CD14-positive monocyte (primary cell): Measurements from ENCODE around the gene CPN1. TPM values are rescaled to one million over a fixed set of nuclear protein-coding genes. Genes with fewer than 3 reads are reported as not detected.

Experiments
- DNase-seq, 3 donors: peaks; one replicate each; pipeline ENCODE4 v3.0.0-alpha.2; 2011 to 2022
- H2AFZ ChIP-seq: 2 replicates; pipeline ENCODE4 v1.6.0; 2012; ENCODE audit warnings: mild to moderate bottlenecking, low read depth, low read length, inconsistent platforms; ENCODE audit not compliant: insufficient read depth, poor library complexity, severe bottlenecking
- H3K27ac ChIP-seq, 2 donors: 1 replicate in 1 of 2; 2 replicates in 1 of 2; pipeline ENCODE4 v1.5.1; 2012 to 2013; ENCODE audit warnings: low read length in 2 of 2, control low read depth in 1 of 2, inconsistent platforms in 1 of 2, low read depth in 1 of 2, mild to moderate bottlenecking in 1 of 2
- H3K27me3 ChIP-seq, 2 donors: one replicate each; pipeline versions ENCODE4 v1.6.0 to v1.6.1; 2011 to 2013; ENCODE audit warnings: low read length in 2 of 2; ENCODE audit not compliant: control insufficient read depth in 2 of 2, insufficient read depth in 2 of 2
- H3K36me3 ChIP-seq, 2 donors: replicated peaks in 1 of 2; 1 replicate in 1 of 2; 2 replicates in 1 of 2; pipeline versions ENCODE4 v1.5.1 to v1.6.1; 2012 to 2013; ENCODE audit warnings: low read length in 2 of 2, control low read depth in 1 of 2, inconsistent platforms in 1 of 2, mild to moderate bottlenecking in 1 of 2; ENCODE audit not compliant: insufficient read depth in 2 of 2, control insufficient read depth in 1 of 2
- H3K4me1 ChIP-seq, 2 donors: 1 replicate in 1 of 2; 2 replicates in 1 of 2; pipeline versions ENCODE4 v1.5.1 to v1.6.1; 2012 to 2013; ENCODE audit warnings: low read length in 2 of 2, control low read depth in 1 of 2, inconsistent platforms in 1 of 2, mild to moderate bottlenecking in 1 of 2, moderate library complexity in 1 of 2; ENCODE audit not compliant: insufficient read depth in 2 of 2, control insufficient read depth in 1 of 2
- H3K4me2 ChIP-seq: replicated peaks from 2 replicates; pipeline ENCODE3; 2012; ENCODE audit warnings: low read length, moderate library complexity, mild to moderate bottlenecking; ENCODE audit not compliant: poor library complexity, severe bottlenecking; ENCODE audit errors: extremely low read depth
- H3K4me3 ChIP-seq, 3 experiments: fragments of 200-600 bp in 1 of 3; sonication (generic) in 1 of 3; replicated peaks in 1 of 3; 1 replicate in 2 of 3; 2 replicates in 1 of 3; pipeline ENCODE4 v1.5.1; 2011 to 2013; ENCODE audit warnings: low read length in 3 of 3, mild to moderate bottlenecking in 3 of 3, control low read depth in 2 of 3, low read depth in 2 of 3, inconsistent platforms in 1 of 3, moderate library complexity in 1 of 3
- H3K79me2 ChIP-seq: 2 replicates; pipeline ENCODE4 v1.6.0; 2012; ENCODE audit warnings: mild to moderate bottlenecking, control low read depth, inconsistent platforms, low read length, moderate library complexity; ENCODE audit not compliant: insufficient read depth
- H3K9ac ChIP-seq: 2 replicates; pipeline ENCODE4 v1.6.0; 2017; ENCODE audit warnings: low read length, mild to moderate bottlenecking; ENCODE audit not compliant: insufficient read depth, poor library complexity, severe bottlenecking
- H3K9me3 ChIP-seq, 2 donors: replicated peaks in 1 of 2; 1 replicate in 1 of 2; 2 replicates in 1 of 2; pipeline versions ENCODE4 v1.5.1 to v1.6.1; 2012 to 2013; ENCODE audit warnings: low read length in 2 of 2, control low read depth in 1 of 2; ENCODE audit not compliant: control insufficient read depth in 1 of 2, insufficient read depth in 1 of 2
- H4K20me1 ChIP-seq: 2 replicates; pipeline ENCODE4 v1.6.0; 2012; ENCODE audit warnings: mild to moderate bottlenecking, low read length, control low read depth, moderate library complexity; ENCODE audit not compliant: insufficient read depth
- H3K27ac Mint-ChIP-seq, 7 donors: one replicate each; pipeline ENCODE4 v1.8.0; 2020; ENCODE audit warnings: mild to moderate bottlenecking in 7 of 7, mixed read lengths in 7 of 7, moderate library complexity in 6 of 7, inconsistent platforms in 2 of 7
- H3K27me3 Mint-ChIP-seq, 3 donors: one replicate each; pipeline ENCODE4 v1.8.0; 2021 to 2022; ENCODE audit warnings: low read depth in 3 of 3, mild to moderate bottlenecking in 3 of 3, mixed read lengths in 3 of 3, moderate library complexity in 3 of 3, inconsistent platforms in 1 of 3
- H3K36me3 Mint-ChIP-seq, 2 donors: one replicate each; pipeline ENCODE4 v1.8.0; 2020; ENCODE audit warnings: mixed read lengths in 2 of 2, inconsistent platforms in 1 of 2, mild to moderate bottlenecking in 1 of 2
- H3K4me1 Mint-ChIP-seq: one replicate; pipeline ENCODE4 v1.8.0; 2020; ENCODE audit warnings: mild to moderate bottlenecking, mixed read lengths
- H3K4me3 Mint-ChIP-seq, 2 donors: one replicate each; pipeline ENCODE4 v1.8.0; 2020; ENCODE audit warnings: mild to moderate bottlenecking in 2 of 2, mixed read lengths in 2 of 2, moderate library complexity in 1 of 2
- H3K9me3 Mint-ChIP-seq, 7 donors: one replicate each; pipeline ENCODE4 v1.8.0; 2020 to 2022; ENCODE audit warnings: mixed read lengths in 7 of 7, mild to moderate bottlenecking in 6 of 7, moderate library complexity in 6 of 7, inconsistent platforms in 2 of 7
- WGBS: methylation state at CpG from one replicate; pipeline ENCODE4 v1.1.5; 2013; ENCODE audit warnings: missing lambda C conversion rate; ENCODE audit not compliant: insufficient coverage; 5-methylcytosine and 5-hydroxymethylcytosine counted together
- intact Hi-C, 2 donors: fragments of 100-400 bp; cut with micrococcal nuclease; formaldehyde crosslinking; loops; one replicate each; pipeline versions ENCODE4 v1.15.0 to v1.15.1; 2023
- polyA plus RNA-seq, 3 donors: library from polyadenylated mRNA; depleted of rRNA in 1 of 3; unstranded in 2 of 3; stranded (reverse) in 1 of 3; fragments of 300-500 nt in 2 of 3; fragments of >200 nt in 1 of 3; fragmentation: Illumina TruSeq in 2 of 3; gene quantifications; 1 replicate in 2 of 3; 2 replicates in 1 of 3; pipeline ENCODE4 v1.2.3, GENCODE V29; 2012 to 2021
- TF ChIP-seq, protein P1 (sequence below): fragments of 200-600 bp; IDR thresholded peaks from one replicate; pipeline ENCODE4 v1.8.0; 2022; ENCODE audit warnings: antibody characterized with exemption, mild to moderate bottlenecking

The CPN1 gene
- polyA plus RNA-seq, 3 donors, result not detected

DNA sequence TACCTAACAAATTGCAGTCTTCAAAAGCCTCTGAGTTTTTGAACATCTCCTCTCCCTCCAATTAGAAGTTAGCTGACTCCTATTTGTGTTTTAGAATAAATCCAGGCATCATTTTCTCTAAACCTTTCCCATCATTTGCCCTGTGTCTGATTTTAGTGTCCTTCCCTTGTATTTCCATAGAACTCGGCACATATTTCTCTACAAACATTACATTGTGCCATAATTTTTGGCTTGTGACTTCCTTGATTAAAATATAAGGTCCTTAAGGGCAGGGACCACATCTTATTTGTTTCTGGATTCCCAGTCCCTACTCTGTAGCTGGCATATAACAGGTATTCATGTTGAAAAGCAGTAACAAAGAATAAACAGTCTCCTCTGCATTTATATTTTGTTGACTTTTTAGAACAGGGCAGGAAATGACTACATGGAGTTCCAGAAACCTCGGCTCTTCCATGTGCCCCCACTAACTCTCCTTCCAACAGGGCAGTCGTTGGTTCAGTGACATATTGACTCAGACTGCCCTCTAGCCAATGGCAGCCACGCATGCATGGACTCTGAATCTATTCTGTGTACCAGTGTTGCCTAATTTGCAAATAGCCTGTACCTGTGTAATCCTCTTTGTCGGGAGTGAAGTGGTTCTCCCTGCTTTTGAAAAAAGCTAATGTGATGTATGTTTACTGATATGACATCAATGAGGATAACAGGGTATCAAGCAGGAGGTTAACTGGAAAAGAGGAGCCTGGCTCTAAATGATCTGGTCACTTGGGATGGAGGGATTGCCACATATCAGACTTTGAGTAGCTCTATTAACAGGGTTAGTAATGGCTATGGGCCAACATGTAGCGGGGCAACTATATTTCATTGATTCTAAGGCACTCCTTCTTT, 19.8 kb upstream of the CPN1 start:
- H3K27ac Mint-ChIP-seq, result peak overlapping the region in 1 of 7 donors; percentile 5
- H3K9me3 Mint-ChIP-seq, result peaks cover 2 to 11% (median 10%) of the 10 kb centered on the region in 7 donors
- H3K4me1 ChIP-seq, result no peaks in the 10 kb centered on the region
- no peak overlapping the region for H3K9ac ChIP-seq
- H3K27me3 Mint-ChIP-seq, result peaks cover 3 to 4% (median 3%) of the 10 kb centered on the region in 3 donors
- no peaks in the 10 kb centered on the region for H3K36me3 ChIP-seq
- H2AFZ ChIP-seq, result no peak overlapping the region
- 72% methylated on average over 3 of the region's 6 CpGs for WGBS
- H3K27ac ChIP-seq, result no peak overlapping the region
- H3K4me3 ChIP-seq, result no peak overlapping the region
- H3K4me2 ChIP-seq, result no peak overlapping the region
- H3K27me3 ChIP-seq, result no peaks in the 10 kb centered on the region
- intact Hi-C loops, result no loop called here
- H3K36me3 Mint-ChIP-seq, result no peaks in the 10 kb centered on the region
- H3K9me3 ChIP-seq, result no peaks in the 10 kb centered on the region
- peaks cover 5% of the 10 kb centered on the region for H3K4me1 Mint-ChIP-seq
- no peak overlapping the region for H3K4me3 Mint-ChIP-seq
- DNase-seq, result no peak
- H3K79me2 ChIP-seq, result no peaks in the 10 kb centered on the region
- no peaks in the 10 kb centered on the region for H4K20me1 ChIP-seq
- TF ChIP-seq, protein P1, sequence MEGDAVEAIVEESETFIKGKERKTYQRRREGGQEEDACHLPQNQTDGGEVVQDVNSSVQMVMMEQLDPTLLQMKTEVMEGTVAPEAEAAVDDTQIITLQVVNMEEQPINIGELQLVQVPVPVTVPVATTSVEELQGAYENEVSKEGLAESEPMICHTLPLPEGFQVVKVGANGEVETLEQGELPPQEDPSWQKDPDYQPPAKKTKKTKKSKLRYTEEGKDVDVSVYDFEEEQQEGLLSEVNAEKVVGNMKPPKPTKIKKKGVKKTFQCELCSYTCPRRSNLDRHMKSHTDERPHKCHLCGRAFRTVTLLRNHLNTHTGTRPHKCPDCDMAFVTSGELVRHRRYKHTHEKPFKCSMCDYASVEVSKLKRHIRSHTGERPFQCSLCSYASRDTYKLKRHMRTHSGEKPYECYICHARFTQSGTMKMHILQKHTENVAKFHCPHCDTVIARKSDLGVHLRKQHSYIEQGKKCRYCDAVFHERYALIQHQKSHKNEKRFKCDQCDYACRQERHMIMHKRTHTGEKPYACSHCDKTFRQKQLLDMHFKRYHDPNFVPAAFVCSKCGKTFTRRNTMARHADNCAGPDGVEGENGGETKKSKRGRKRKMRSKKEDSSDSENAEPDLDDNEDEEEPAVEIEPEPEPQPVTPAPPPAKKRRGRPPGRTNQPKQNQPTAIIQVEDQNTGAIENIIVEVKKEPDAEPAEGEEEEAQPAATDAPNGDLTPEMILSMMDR, result no peak

DNA sequence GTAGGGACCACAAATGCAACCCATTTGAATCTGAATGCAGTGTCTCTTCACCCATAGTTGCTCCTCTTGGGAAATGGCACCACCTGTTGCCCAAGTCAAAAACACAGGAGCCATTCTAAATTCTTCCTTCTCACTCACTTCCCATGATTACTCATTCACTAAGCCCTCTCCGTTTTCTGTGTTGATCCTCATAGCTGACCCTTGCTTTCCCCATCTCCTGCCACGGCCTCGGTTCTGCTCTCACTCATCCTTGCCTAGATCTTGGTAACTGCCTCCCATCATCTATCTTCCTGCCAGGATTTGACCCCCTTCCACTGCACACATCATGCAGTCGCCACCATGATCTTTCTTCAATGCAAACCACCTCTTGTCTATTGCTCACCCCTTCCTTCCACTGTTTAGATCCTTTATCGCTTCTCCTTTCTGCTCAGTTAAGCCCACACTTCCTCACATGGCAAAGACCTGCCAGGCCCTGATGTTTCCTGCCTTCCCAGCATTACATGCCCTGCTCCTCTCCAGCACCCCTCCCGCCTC, 19.0 kb upstream of the CPN1 start:
- H3K27me3 Mint-ChIP-seq, result peaks cover 3 to 4% (median 3%) of the 10 kb centered on the region in 3 donors
- no peaks in the 10 kb centered on the region for H3K36me3 Mint-ChIP-seq
- Histone ChIP-seq H4K20me1 (no peaks in the 10 kb centered on the region), H3K9me3 (no peaks in the 10 kb centered on the region), H2AFZ (no peak overlapping the region), H3K79me2 (no peaks in the 10 kb centered on the region), H3K9ac (no peak overlapping the region), H3K4me3 (no peak overlapping the region), H3K36me3 (no peaks in the 10 kb centered on the region), H3K27me3 (no peaks in the 10 kb centered on the region), H3K27ac (no peak overlapping the region), H3K4me2 (no peak overlapping the region), H3K4me1 (no peaks in the 10 kb centered on the region)
- DNase-seq, result no peak
- TF ChIP-seq, protein P1, result no peak
- no peak overlapping the region for H3K27ac Mint-ChIP-seq
- 20% methylated on average over 6 of the region's 6 CpGs for WGBS
- H3K9me3 Mint-ChIP-seq, result peaks cover 2 to 11% (median 10%) of the 10 kb centered on the region in 7 donors
- no peak overlapping the region for H3K4me3 Mint-ChIP-seq
- intact Hi-C loops, result no loop called here
- peaks cover 5% of the 10 kb centered on the region for H3K4me1 Mint-ChIP-seq
